HG03135 (cell line): ENCODE results near the gene PPWD1.
A peak's percentile ranks its signal among the peaks of the same experiment; 100 is the strongest.

Experiments
- ATAC-seq: cut with Tn5 transposase; IDR thresholded peaks from one replicate; pipeline ENCODE4 v1.9.1; 2021; ENCODE audit warnings: mild to moderate bottlenecking, moderate library complexity; ENCODE audit not compliant: unreplicated experiment

PPWD1 gene

GRCh38 chr5:65623482-65623881 lies 60.4 kb downstream of the PPWD1 start:
- no peak for ATAC-seq

GRCh38 chr5:65624025-65624570 lies 61.0 kb downstream of the PPWD1 start, which contains the start of gene TRIM23:
Gene TRIM23, minus strand, starts transcription at chr5:65624333. Its CDS starts 59 bp downstream, at chr5:65624274.
- ATAC-seq = peak; percentile 94

- peak; percentile 68 for ATAC-seq
These were observed 61.8 kb downstream of the PPWD1 start, which contains the start of the genes SHLD3 and TRAPPC13 for GRCh38 chr5:65624571-65625555. Gene SHLD3, plus strand, starts transcription at chr5:65625027. Its CDS starts 4,561 bp downstream, at chr5:65629588. Gene TRAPPC13, plus strand, starts transcription at chr5:65625027. Its CDS starts 34 bp downstream, at chr5:65625061.

- no peak for ATAC-seq
These were observed 62.6 kb downstream of the PPWD1 start for GRCh38 chr5:65625743-65626142.

- no peak for ATAC-seq
These were observed 67.9 kb downstream of the PPWD1 start for GRCh38 chr5:65630981-65631380.
